ENCODE data around the gene PHACTR3.

The PHACTR3 gene

DNA sequence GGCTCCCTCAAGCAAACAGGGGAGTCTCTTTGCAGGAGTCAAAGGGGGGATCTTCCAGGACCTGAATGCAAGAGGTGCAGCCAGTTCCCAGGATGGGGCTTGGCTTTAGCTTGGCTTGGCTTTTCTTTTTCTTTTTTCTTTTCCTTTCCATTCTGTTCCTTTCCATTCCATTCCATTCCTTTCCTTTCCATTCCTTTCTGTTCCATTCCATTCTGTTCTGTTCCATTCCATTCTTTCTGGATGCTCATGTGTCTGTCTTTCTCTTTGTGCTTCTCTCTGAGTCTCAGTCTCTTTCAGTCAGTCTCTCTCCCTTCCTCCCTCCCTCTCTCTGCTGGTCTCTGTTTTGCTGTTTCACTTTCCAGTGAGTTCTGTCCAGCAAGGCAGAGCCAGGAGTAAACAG lies 163.3 kb downstream of the PHACTR3 start:
- DNase-seq, result no peak

- no peak for DNase-seq
Observed at GRCh38 chr20:59770270-59770669, 165.9 kb downstream of the PHACTR3 start.

DNA sequence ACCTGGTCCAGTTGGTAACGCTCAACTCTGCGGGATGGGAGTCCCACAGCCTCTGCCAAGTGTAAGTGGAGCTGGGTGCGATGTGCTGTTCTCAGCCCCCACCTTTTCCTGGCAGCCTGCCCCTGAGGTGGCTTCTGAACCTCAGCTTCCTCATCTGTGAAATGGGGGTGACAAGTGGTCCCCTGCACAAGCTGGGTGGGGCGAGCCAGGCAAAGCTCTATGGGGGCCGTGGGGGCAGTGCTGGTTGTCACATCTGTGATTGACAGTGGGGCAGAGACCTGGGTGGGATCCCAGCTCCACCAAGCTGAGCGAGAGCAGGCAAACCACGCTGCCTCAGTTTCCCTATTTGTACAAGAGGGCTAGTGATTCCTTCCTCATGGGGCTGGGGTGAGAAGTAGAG lies 166.5 kb downstream of the PHACTR3 start:
- DNase-seq, result no peak

GRCh38 chr20:59771506-59772372 lies 167.4 kb downstream of the PHACTR3 start:
- no peak for DNase-seq

DNA sequence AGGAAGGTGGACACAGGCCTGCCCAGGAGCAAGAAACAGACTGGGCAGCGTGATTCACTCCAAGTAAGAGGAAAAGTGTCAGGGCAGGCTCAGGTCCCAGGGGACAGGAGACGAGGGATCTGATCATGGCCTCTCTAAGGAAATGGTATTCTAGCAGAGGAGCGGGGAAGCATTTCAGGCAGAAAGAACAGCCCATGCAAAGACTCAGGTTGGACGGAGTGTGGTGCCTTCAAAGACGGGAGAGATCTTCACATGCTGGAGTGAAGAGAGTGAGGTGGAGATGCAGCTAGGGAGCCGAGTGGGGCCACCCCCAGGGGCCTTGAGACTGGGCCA lies 168.0 kb downstream of the PHACTR3 start:
- DNase-seq, result no peak

GRCh38 chr20:59772931-59773913 lies 168.9 kb downstream of the PHACTR3 start:
- no peak for DNase-seq

GRCh38 chr20:59774204-59774641 lies 169.9 kb downstream of the PHACTR3 start:
- no peak for DNase-seq

GRCh38 chr20:59774921-59775686 lies 170.8 kb downstream of the PHACTR3 start:
- no peak for DNase-seq

GRCh38 chr20:59775687-59776055 lies 171.3 kb downstream of the PHACTR3 start:
- no peak for DNase-seq

DNA sequence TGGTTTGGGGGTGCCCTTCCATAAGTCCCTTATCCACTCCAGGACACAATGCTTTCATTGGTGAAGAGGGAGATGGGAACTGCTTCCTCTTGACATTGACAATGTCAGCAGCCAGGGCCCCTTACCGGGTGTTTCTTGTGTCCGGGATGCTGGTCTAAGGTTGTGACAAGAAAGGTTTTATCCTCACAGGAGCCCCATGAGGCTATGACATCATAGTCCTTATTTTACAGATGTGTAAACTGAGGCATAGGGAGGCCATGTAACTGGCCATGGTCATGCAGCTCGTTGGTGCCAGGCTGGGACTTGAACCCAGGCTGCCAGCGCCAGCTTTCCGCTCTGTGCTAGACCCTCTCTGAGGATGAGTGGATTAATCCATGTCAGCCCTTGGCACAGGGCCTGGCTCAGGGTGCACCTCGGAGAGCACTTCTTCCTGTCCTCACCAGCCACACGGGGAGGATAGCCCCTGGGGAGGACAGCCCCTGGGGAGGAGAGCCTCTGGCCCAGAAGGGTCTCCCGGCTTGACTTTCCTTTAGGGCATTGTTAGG lies 171.8 kb downstream of the PHACTR3 start:
- DNase-seq, result no peak

- no peak for DNase-seq
Observed at GRCh38 chr20:59776626-59777330, 172.4 kb downstream of the PHACTR3 start.

GRCh38 chr20:59777331-59777725 lies 173.0 kb downstream of the PHACTR3 start:
- no peak for DNase-seq

GRCh38 chr20:59777814-59778575 lies 173.7 kb downstream of the PHACTR3 start:
- DNase-seq, result no peak

DNA sequence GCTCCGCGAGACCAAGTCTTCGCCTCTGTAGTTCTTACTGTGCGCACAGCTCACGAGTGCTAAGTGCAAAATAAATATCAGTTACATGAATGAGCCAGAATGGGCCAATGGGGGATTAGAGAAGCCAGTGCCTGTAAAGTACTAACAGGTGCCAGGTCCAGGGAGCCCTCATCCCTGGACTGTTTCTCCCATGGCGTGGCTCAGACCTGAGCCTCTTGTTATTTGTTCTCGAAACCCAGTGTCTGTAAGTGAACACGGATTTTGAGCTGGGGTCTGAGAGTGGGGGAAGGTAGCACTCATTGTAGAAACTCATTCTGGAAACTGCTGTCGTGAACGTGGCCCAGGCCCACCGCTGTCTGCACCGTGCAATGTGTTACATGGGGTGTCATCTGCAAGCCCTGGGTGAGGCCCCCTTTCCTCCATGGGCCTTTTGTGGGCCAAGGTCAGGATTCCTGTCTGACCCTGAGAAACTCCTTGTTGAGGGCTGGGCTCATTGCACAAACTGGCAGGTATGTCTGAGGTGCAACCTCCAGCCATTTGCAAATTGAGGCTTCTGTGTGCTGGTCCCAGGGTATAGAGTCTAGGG lies 174.4 kb downstream of the PHACTR3 start:
- DNase-seq, result no peak

- DNase-seq, result no peak
Observed at GRCh38 chr20:59779656-59780380, 175.5 kb downstream of the PHACTR3 start.

DNA sequence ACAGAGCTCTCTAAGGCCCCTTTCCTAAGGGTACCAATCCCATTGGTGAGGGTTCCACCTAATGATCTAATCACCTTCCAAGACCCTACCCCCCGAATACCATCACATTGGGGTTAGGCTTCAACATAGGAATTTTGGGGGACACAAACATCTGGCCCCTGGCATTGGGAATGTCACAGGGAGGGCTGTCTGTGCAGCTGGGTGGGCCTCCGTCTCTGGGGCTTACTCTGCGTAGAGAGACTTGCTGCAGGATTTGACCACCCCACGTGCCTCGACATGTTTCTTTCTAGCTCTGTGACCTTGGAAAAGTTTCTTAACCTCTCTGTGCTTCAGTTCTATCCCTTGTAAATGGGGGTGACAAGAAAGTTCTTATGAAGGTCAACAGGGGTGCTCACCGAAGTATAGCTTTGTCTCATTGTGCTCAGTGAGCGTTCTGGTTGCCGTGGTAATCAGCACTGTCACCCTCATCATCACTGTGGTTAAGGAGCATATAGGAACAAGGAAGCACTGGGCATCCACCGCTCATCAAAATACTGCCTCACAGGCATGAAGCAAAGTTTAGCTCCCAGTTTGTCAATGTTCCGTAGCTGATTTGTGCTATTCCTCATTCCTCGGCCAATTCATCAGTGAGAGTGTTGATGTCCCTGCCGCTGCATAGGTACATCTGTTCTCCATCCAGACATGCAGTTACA lies 176.3 kb downstream of the PHACTR3 start:
- no peak for DNase-seq

DNA sequence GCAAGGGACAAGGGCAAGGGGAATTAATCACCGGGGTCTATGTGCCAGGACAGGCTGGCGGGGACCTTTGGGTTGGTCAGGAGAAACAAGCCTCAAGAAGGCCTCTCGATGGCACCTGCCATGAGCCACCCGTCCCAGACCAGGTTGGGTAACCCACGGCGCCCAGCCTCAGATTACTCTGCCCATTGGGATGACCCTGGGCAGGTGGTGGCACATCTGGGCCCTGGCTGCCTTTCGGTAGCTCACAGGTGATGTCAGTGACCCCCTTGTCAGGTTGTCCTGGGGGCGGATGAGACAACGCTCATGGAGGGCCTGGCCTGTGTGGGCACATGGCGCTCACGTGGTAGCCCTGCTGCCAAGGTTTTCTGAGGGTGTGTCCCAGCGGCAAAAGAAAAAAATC lies 176.9 kb downstream of the PHACTR3 start:
- DNase-seq, result no peak

GRCh38 chr20:59782986-59783640 lies 178.8 kb downstream of the PHACTR3 start:
- no peak for DNase-seq

- no peak for DNase-seq
Observed at GRCh38 chr20:59783641-59784010, 179.3 kb downstream of the PHACTR3 start.
